NCI-H2196 (cell line): ENCODE measurements around the gene CHI3L1.

Experiments used
- DNase-seq: peaks from one replicate; lab custom pipeline; 2025; ENCODE audit not compliant: unreplicated experiment; lab: John Stamatoyannopoulos, UW

CHI3L1 gene

GRCh38 chr1:203206129-203206687, 19.7 kb upstream of the CHI3L1 start:
- DNase-seq: no peak

GRCh38 chr1:203204756-203205155, 18.3 kb upstream of the CHI3L1 start:
- no peak for DNase-seq

- DNase-seq: no peak
These were observed 16.1 kb upstream of the CHI3L1 start for GRCh38 chr1:203202431-203203245.

GRCh38 chr1:203201516-203202205, 15.2 kb upstream of the CHI3L1 start:
- no peak for DNase-seq

GRCh38 chr1:203200916-203201315, 14.4 kb upstream of the CHI3L1 start:
- DNase-seq: no peak

GRCh38 chr1:203199816-203200571, 13.5 kb upstream of the CHI3L1 start:
- DNase-seq: no peak

- DNase-seq: no peak
These were observed 12.9 kb upstream of the CHI3L1 start for GRCh38 chr1:203199481-203199815.

GRCh38 chr1:203199002-203199401, 12.5 kb upstream of the CHI3L1 start:
- no peak for DNase-seq

GRCh38 chr1:203197625-203198024, 11.1 kb upstream of the CHI3L1 start:
- no peak for DNase-seq

GRCh38 chr1:203196371-203196770, 9.9 kb upstream of the CHI3L1 start:
- DNase-seq: no peak

GRCh38 chr1:203190949-203191348, 4.4 kb upstream of the CHI3L1 start:
- no peak for DNase-seq

- DNase-seq: no peak
These were observed 3.4 kb upstream of the CHI3L1 start for GRCh38 chr1:203189951-203190352.

GRCh38 chr1:203188686-203189232, 2.3 kb upstream of the CHI3L1 start:
- DNase-seq: no peak

GRCh38 chr1:203187689-203188264, 1.3 kb upstream of the CHI3L1 start:
- DNase-seq: no peak

- DNase-seq: no peak
These were observed 791 bp upstream of the CHI3L1 start for GRCh38 chr1:203187304-203187685.

GRCh38 chr1:203186091-203186445, 436 bp downstream of the CHI3L1 start:
- no peak for DNase-seq

GRCh38 chr1:203185585-203185984, 919 bp downstream of the CHI3L1 start:
- DNase-seq: no peak

- DNase-seq: no peak
These were observed 1.4 kb downstream of the CHI3L1 start for GRCh38 chr1:203185061-203185461.

GRCh38 chr1:203184467-203184866, 2.0 kb downstream of the CHI3L1 start:
- no peak for DNase-seq

- DNase-seq: no peak
These were observed 2.7 kb downstream of the CHI3L1 start for GRCh38 chr1:203183828-203184227.

- DNase-seq: no peak
These were observed 4.0 kb downstream of the CHI3L1 start for GRCh38 chr1:203182387-203182953.
